ENCODE results near the gene TSN.
"Not testable (repeated sequence)": the region's sequence is repeated elsewhere in the genome, so short reads cannot be mapped to it uniquely, and the experiment has no call there.

TSN gene

GRCh38 chr2:121755237-121756111, at the start of gene TSN:
Gene TSN (plus strand): TSS chr2:121755651. CDS start chr2:121755780, 129 bp downstream.
- peak; percentile 100 for DNase-seq (ENCODE audit: low read depth)

DNA sequence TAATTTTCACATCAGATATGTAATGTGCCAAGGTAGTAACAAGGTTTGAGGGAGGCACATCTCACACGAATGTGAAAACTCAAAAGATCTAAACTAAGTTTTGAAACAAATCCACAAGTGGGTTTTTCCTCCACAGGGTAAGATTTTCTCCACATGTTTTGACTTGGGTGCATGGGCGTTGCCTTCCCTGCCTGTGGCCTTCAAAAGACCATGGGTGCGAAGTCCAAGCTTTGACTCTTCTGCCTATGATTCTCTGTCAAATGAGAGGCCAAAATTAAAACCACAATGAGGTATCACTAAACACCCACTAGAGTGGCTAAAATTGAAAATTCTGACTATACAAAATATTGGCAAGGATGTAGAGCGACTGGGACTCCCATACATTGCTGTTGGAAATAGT, 49.5 kb upstream of the TSN start:
- DNase-seq (ENCODE audit: low read depth) = no peak

DNA sequence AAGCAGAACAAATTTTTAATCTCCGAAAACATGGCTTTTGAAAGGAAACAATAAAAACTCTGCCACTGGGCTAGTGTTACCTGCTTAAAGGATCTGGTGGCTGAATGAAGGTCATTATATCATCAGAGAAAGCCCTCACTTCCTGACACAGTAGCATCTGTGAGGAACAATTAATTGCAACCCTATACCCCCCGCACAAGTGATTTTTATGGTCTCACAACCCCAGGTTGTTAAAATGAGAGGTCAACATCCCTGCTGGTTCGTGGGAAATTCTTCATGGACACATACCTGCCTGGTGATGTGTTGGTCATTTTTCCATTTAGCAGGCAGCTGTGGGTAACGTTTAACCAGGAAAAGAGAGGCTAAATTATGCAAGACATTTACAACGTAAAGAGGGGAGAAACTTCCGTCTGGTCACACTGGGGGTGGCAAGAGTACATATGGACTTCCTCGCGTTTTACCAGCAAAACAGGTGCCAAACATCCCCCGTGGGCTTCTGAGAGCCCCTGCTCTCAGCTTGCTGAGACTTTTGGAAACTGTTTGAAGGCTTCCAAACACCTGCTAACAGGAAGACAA, 48.0 kb upstream of the TSN start:
- no peak for DNase-seq (ENCODE audit: low read depth)

GRCh38 chr2:121707920-121708361, 47.5 kb upstream of the TSN start:
- no peak for DNase-seq (ENCODE audit: low read depth)

DNA sequence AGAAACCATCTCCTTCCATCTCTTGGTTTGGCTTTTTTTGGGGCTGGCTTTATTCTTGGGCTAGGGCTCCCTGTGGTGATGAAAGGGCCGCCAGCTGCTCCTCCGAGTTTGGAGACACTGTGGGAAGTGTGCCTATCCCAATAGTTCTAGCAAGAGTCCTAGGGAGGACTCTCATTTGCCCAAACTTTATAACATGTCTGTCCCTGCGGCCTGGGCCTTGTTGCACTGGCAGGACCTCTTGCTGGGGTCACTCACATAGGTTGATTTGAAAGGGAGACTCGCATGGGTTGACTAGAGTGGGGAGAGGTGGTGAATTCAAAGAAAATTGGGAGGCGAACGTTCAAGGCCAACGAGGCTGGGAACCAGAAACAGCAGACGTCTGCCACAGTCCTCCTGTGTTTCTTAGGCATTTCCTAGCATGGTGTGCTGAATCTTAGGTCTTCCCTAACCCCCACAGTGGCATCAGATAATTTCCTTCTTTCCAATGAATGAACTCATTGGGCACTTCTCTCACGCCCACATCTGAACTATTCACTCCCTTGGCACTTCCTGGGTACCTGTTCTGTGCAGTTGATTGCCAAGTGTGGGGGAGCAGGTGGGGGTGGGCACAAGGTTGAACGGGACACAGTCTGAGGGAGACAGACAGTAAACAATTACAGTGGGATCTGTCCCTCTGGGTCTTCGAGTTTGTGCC, 45.5 kb upstream of the TSN start:
- no peak for DNase-seq (ENCODE audit: low read depth)

GRCh38 chr2:121710470-121711170, 44.8 kb upstream of the TSN start:
- DNase-seq (ENCODE audit: low read depth) = no peak

DNA sequence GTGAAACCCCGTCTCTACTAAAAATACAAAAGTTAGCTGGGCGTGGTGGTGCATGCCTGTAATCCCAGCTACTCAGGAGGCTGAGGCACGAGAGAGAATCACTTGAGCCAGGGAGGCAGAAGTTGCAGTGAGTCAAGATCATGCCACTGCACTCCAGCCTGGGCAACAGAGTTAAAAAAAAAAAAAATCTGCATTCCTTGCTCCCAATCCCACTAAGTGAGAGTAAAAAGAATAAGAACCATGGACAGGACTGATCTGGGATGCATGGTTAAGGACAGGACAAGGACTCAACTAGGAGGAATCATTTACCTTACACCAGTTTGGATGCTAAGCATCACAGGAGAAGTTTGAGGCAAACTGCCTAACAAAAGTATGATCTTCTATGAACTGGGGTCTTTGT, 44.0 kb upstream of the TSN start:
- not testable (repeated sequence) for DNase-seq (ENCODE audit: low read depth)

- no peak for DNase-seq (ENCODE audit: low read depth)
Measured at GRCh38 chr2:121716126-121716525, 39.3 kb upstream of the TSN start.

- no peak for DNase-seq (ENCODE audit: low read depth)
Measured at GRCh38 chr2:121717529-121717928, 37.9 kb upstream of the TSN start.

- peak; percentile 62 for DNase-seq (ENCODE audit: low read depth)
Measured at GRCh38 chr2:121721926-121722325, 33.5 kb upstream of the TSN start.

DNA sequence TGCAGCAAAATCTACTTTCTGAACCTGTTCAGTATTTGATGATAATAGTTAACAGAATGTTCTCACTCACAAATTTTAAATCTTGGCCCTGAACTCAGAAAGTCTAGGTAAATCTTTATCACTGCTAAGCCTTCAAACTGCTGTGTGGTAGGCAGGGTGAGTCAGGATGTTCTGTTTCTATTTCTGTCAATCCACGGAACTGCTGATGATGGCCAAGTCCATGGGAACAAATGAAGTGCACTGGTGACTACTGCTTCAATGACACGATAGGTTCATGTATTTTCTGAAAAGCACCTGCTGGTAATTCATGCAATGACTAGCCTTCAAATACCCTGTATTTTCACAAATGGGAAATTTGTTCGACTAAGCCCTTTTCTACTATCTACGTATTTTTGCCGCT, 33.0 kb upstream of the TSN start:
- DNase-seq (ENCODE audit: low read depth) = no peak

DNA sequence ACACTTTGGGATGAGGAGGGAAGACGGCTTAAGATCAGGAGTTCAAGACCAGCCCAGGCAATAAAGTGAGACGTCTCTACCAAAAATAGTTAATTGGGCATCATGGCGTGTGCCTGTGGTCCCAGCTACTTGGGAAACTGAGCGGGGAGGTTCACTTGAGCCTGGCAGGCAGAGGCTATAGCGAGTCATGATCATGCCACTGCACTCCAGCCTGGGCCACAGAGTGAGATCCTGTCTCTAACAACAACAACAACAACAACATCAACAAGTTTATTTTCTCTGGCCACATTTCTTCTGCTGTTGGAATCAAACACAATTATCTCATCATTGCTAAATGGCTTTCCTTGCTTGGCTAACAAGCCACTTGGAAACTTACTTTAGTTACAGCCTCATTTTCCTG, 32.1 kb upstream of the TSN start:
- DNase-seq (ENCODE audit: low read depth) = no peak

GRCh38 chr2:121727332-121727731, 28.1 kb upstream of the TSN start:
- DNase-seq (ENCODE audit: low read depth) = no peak

DNA sequence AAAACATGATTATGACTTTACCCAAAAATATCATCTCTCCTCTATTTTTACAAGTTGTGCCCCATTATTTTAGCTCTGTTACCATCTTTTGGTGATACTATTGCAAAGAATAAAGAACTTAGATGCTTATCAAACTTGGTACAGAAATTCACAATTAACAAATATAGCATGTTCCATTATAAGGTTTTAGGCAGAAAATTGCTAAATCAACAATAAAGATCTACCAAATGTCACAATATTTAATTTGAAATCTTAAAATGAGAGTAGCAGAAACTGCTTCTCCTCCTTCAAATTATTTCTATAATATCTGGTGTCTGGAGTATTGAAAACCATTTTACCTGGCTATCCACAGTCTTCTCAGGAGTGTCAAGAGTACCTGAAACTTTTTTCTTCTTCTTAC, 27.5 kb upstream of the TSN start:
- DNase-seq (ENCODE audit: low read depth) = no peak

DNA sequence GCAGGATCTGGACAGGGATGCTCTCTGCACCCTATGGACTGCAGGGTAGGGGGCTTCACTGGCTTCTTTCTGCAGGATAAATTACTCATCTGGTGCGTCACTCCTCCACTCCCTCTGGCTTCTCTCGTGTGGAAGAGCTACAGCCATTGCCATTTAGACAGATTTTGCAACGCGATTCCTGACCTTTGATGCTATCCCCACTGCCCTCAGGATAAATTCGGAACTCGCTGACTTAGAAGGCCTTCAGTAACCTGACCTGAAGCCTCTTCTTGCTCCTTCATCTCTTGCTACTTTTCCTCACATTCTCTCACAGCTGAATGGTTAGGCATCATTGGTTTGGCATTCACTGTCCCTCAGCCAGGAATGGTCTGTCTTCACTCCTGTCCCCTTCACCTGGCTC, 24.1 kb upstream of the TSN start:
- no peak for DNase-seq (ENCODE audit: low read depth)

GRCh38 chr2:121734544-121734943, 20.9 kb upstream of the TSN start:
- DNase-seq (ENCODE audit: low read depth) = not testable (repeated sequence)

DNA sequence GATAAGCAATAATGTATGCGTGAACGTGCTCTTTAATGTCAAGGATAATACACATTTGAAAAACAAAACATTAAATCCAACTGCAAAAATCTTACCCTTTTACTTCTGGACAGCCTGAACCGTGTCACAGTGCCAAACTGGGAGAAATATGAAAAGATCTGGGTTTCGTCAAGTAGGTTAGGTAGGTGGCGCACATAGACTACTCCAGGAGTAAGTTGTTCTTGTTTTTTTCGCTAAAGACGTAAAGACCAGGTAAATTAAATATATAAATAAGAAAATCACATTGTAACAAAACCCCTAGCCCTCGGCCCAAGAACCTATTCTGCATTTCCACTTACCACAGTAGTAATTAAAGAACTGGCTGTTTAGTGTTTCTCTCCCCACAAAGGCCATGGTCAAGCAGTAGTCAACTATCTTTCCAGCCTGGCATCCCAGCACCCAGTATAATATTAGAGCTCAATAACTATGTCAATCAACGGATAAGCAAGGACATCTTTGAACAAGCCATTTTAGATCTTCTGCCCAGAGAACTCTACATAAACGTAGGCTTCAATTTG, 19.9 kb upstream of the TSN start:
- DNase-seq (ENCODE audit: low read depth) = no peak

- no peak for DNase-seq (ENCODE audit: low read depth)
Measured at GRCh38 chr2:121736140-121736461, 19.4 kb upstream of the TSN start.

- peak; percentile 99 for DNase-seq (ENCODE audit: low read depth)
Measured at GRCh38 chr2:121736462-121737336, 18.8 kb upstream of the TSN start, which contains the start of gene NIFK. Gene NIFK (minus strand): TSS chr2:121736875. CDS start chr2:121736850, 25 bp downstream.

- no peak for DNase-seq (ENCODE audit: low read depth)
Measured at GRCh38 chr2:121740973-121741372, 14.5 kb upstream of the TSN start.

DNA sequence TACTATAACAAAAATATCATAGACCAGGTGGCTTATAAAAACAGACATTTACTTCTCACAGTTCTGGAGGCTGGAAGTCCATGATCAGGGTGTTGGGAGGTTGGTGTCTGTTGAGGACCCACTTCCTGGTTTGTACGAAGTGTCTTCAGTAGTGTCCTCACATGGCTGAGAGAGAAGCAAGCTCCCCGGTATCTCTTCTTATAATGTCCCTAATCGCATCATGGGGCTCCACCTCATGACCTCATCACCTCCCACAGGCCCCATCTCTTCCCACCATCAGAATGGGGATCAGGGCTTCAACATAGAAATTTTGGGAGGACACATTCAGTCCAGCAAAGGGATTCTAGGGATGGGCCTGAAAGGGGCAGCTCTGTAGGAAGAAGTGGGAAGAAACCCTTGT, 14.0 kb upstream of the TSN start:
- no peak for DNase-seq (ENCODE audit: low read depth)

All from HS-27A (cell line).